G401.6 (cell line): Measurements from ENCODE around the gene OR6K3.
"Not testable (repeated sequence)": the region's sequence is repeated elsewhere in the genome, so short reads cannot be mapped to it uniquely, and the experiment has no call there.

Source experiments
- FAIRE-seq: peaks from 2 replicates; lab custom pipeline; 2012; peaks lifted over from hg19 to GRCh38; lab: Jason Lieb, UNC

Gene OR6K3, protein sequence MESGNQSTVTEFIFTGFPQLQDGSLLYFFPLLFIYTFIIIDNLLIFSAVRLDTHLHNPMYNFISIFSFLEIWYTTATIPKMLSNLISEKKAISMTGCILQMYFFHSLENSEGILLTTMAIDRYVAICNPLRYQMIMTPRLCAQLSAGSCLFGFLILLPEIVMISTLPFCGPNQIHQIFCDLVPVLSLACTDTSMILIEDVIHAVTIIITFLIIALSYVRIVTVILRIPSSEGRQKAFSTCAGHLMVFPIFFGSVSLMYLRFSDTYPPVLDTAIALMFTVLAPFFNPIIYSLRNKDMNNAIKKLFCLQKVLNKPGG

DNA sequence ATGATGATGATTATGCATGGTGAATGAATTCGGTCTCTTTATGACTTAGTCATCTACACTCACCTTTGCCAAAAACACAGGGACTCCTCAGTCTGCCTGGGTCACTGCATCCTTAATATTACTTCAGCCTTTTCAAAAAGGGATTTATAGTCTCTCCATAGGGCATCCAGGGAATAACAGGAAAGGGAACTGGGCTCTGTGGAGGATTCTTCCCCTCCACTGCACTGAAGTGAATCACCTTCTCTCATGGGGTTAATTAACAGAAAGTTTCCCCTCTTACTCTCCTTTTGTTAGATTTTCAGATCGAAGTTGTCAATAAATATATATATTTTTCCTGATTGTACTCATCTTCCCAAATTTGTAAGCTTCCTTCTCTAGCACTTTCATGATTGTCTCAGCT is at the start of gene OR6K3:
TSS of gene OR6K3 (minus strand) at position 101 of the 400 bp plus-strand sequence. CDS start 2,605 bp downstream, outside the sequence.
- no peak for FAIRE-seq

DNA sequence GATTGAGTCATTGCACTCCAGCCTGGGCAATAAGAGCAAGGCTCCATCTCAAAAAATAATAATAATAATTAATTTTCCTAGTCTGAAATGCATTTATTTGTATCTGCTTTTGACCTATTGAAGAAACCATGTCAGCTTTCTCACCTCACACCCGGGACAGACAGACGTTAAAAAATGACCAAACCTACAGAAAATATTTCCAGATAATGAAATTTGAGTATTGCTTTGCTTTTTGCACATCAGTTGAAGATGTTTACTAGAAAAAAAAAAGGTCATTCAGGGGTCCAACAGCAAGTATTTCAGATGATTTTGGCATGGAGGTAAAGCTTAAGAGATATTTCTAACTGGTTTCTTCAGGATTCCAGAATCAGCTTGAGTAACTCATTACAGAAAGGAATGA is 33.9 kb upstream of the OR6K3 start, which contains the start of gene OR6K6:
TSS of gene OR6K6 (plus strand) at position 301 of the 400 bp plus-strand sequence. CDS start 168 bp downstream, outside the sequence.
- no peak for FAIRE-seq

DNA sequence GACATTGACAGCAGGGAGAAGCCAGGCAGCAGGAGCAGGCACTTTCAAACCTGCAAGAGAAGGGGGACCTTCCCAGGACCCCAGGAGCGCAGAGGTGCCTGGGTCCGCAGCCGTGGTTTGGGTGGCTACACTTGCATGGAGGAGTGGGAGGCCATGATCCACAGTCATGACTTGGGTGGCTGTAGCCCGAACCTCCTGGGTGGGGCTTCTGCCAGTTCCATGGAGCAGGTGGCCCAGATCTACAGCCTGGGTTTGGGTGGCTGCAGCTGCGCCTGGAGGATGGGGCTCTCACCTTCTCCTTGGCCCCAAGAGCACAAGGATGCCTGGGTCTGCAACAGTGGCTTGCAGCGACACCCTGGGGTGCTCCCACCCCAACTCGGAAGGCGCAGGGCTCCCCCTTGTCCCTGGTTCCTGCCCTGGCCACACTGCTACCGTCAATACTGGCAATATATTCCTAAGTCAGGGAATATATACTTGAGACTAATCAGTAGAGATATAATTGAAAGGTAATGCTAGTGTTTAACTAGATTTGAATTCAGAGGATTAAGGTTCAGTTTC is 31.7 kb upstream of the OR6K3 start:
- FAIRE-seq = no peak

DNA sequence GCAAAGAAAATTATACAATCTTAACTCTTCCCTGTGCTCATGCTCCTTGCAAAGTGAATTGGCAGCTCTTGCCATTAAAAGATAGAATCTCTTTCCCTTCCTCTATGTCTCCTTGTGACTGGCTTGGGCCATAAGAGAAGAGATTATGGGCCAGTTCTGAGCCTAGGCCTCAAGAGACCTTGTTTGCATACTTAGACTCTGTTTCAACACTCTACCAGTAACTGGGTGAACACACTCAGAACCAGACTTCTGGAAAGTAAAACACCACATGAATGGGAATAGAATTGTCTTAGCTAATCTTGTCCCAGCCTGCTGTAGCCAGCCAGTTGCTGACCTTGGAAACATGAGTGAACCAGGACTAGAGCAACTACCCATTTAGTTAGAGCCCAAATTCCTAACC is 15.3 kb upstream of the OR6K3 start:
- FAIRE-seq = no peak

DNA sequence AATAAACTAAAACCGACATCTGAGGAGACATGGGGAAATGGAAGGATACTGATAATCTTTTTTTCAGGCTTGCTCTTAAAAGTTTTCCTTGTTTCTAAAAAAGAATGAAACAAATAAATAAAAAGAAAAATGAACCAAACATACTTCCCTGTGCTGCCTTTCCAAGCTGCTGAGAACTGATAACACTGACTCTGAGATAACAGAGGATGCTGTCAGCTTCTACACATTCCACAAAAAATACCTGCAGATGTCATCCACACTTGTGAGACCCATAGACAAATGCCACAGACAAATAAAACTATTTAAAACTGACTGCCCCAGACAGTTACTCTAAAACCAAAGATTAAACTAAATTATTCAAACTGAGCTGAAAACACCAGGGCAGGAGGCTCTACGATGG is 12.0 kb upstream of the OR6K3 start:
- no peak for FAIRE-seq

DNA sequence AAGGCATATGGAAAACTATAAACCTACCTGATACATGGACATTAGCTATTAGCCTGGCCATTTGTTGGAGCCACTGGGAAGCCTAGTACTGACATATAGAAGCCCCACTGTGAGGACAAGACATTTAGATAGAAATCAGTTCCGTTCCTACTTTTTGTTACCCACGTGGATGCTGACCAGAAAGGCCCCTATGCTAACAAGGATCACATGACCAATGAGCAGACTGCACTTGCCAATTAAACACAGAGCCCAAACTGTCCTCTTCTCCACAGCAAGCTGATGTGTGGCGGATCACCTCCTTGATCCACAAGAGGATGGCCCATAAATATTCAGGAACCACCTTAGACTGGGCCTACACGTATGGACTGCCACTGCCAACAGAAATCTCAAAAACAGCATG is 11.2 kb upstream of the OR6K3 start:
- FAIRE-seq = no peak

DNA sequence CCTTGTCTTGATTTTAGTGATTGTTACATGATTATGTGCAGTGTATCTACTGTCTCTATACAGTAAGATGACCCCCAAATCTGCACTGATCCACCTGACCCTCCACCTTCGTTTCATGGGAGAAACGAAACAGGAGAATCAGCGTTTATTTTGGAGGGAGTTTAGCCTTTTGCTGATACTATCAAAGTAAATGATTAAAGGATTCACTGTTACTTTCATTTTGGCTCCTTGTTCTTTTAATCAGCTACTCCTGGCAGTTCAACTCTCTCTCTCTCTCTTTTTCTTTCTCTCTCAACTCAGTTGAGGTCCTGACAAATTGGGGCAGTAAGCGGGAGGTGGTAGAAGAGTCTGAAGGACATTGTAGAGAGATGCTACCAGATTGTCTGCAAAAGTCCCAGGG is 9.9 kb upstream of the OR6K3 start:
- no peak for FAIRE-seq

DNA sequence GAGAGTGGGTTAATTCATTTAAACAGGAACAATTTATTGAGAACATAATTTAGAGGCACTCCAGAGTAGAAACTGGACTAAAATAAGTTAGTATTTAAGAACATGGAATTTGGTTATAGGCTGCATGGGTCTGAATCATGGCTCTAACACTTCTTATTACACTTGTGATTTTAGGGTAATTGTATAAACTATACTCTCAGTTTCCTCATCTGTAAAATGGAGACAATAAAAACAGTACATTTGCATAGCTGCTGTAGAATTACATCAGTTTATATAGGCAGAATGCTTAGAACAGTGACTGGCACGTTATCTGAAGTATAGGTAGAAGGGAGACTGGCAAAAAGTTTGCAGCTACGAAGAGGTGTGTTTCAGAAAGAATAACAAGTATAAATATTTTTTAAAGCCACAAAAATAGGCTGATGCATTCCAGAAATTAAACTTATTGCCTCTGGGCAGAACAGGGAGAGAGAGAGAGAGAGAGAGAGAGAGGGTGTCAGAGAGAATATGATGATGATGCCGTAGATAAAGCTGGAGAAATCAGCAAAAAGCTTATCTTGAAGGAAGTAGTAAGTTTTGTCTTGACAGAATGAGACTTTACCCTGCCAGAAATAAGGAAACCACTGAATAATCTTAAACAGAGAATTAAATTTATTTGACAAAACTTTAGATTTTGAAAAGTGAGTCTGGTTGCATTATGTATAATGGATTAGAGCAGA is 8.1 kb upstream of the OR6K3 start:
- no peak for FAIRE-seq

DNA sequence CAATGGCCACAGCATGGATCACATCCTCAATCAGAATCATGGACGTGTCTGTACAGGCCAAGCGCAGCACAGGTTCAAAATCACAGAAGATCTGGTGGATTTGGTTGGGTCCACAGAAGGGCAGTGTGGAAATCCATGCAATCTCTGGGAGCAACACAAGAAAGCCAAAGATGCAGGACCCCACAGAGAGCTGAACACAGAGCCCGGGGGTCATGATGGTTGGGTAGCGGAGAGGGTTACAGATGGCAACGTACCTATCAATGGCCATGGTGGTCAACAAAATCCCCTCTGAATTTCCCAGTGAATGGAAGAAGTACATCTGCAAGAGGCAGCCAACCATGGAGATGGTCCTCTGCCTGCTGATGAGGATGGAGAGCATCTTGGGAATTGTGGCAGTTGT is 3.9 kb upstream of the OR6K3 start:
- FAIRE-seq = no peak

DNA sequence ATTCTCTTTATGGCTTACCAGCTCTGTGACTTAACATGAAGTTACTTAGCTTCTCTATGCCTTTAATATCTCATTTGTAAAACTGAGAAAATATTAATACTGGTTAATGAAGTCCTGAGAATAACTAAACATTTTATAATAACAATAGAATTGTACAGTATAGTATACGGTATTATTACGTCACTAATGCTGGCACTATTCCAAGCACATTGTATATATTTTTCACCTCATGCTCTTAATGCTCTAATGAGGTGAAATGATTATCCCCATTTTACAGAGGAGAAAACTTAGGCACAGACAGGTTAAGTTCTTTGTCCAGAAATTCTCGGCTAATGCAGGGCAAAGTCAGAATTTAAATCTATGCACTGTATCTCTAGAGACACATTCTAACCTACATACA is 856 bp downstream of the OR6K3 start:
- FAIRE-seq = no peak

DNA sequence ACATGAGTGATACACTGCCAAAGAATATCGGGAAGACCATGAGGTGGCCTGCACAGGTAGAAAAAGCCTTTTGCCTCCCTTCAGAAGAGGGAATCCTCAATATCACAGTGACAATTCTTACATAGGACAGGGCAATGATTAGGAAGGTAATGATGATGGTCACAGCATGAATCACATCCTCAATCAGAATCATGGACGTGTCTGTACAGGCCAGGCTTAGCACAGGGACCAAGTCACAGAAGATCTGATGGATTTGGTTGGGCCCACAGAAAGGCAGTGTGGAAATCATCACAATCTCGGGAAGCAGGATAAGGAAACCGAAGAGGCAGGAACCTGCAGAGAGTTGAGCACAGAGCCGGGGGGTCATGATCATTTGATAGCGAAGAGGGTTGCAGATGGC is 3.2 kb downstream of the OR6K3 start:
- FAIRE-seq = no peak

DNA sequence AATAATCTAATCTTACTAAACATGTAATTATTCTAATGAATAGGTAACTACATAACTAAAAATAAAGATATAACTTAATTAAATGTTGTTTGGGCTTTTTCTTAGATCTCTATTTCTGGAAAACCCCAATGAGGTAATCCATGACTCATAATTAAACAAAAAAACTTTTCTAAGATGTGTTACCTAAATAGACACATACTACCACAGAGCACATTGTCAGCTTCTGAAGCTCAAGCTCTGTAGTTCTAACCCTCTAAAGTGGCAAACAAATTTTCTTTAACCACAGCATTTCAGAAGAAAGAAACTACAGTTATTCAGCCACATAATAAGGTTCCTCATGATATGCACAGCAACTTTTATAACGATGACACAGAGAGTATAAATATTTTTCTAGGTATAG is 4.2 kb downstream of the OR6K3 start:
- FAIRE-seq = no peak

DNA sequence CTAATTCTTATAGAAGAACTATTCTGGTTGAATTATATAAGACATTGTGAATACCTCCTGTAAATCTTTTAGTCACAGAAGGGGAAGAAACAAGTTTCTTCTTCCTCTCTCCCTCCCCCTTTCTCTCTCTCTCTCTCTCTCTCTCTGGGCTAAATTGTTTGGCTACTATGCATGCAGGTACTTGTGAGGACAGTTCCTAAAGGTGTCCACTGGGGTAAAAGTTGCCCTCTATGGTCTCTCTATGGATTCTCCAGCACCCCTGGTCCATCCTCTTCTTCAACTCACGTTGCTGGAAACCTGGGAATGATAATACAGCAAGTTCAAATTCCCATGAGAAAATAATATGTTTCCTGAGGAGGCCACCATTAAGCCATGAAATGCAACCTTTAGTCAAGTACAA is 5.8 kb downstream of the OR6K3 start:
- no peak for FAIRE-seq

DNA sequence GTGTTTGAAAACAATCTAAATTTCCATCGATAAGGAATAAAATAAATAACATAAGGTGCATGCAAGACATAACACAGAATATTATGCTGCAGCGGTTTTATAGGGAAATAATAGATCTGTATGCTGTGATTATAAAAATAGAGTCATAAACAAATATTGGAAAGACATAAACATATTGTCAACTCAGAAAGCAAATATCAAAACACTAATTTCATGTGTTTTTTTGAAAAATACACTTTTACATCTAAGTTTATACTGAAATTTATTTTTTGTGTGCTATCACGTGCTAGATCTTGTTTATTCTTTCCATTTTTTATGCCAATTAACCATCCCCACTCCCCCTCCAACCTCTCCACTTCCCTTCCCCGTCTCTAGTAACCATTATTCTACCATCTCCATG is 9.4 kb downstream of the OR6K3 start:
- FAIRE-seq = no peak

DNA sequence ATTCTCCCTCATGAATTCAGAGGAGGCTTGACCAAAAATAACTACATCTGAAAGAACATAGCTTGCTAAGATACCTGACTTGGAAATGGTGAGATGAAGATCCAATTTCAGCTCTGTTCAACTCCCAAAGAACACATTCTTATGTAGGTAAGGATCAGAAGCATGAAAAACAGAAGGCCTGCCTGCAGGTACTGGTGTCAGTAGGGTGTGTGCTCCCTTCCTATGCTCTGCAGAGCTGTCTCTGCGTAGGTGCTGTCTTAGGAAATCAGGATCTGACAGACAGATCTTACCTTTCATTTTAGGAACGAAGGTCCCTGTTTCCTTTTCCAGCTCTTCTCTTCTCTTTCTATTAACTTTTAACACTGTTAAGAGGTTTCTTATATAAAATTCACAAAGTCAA is 14.4 kb downstream of the OR6K3 start:
- no peak for FAIRE-seq

DNA sequence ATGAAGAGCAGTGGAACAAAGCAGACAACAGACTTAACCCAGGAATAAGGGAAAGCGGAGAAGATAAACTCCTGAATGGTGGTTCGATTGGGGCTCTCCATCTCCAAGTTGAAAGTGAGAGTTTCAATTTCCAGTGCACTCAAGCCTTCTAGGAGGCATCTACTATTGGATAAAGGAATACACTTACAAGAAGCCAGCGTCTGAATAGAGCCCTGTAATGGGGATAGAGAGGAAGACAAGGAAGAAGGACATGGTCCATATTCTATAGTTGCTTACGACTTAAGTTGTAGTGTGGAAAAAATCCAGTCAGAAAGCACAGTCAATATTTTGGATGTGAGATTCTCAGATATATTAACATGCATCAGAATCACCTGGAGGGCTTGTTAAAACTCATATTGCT is 20.0 kb downstream of the OR6K3 start, which contains the start of gene OR6K2:
TSS of gene OR6K2 (minus strand) at position 101 of the 400 bp plus-strand sequence. CDS start at position 101, 0 bp downstream.
- FAIRE-seq = no peak

DNA sequence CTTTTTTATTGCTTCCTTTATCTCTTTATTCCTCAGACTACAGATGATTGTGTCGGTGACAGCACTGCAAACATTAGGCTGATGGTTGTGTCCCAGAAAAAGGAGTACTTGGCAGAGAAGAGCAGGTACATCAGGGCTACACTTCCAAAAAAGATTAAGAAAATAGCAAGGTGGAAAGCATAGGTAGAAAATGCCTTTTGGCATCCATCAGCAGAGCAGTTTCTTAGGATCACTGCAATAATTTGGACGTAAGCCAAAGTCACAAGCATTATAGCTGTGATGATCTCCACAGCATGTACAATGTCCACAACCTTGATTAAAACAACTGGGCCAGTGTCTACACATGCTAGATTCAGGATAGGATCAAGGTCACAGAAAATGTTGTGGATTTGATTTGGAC is 25.9 kb downstream of the OR6K3 start:
- FAIRE-seq = no peak

DNA sequence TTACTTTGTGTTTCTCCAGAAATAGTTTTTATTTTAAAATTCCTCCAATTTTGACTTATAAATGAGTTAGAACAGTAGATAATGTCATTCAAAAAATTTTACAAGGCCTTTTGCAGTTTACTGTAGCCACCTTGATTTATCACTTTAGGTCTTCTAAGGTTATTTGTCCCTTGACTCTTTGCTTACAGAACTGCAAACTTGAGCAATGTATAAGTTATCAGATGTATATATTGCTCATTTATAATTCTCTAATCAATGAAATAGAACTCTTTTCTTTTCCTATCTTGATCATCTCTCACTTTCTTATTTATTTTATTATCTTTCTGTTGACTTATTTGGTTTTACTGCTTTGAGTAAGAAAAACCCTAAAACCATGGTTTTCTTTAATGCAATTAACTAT is 28.2 kb downstream of the OR6K3 start:
- no peak for FAIRE-seq

DNA sequence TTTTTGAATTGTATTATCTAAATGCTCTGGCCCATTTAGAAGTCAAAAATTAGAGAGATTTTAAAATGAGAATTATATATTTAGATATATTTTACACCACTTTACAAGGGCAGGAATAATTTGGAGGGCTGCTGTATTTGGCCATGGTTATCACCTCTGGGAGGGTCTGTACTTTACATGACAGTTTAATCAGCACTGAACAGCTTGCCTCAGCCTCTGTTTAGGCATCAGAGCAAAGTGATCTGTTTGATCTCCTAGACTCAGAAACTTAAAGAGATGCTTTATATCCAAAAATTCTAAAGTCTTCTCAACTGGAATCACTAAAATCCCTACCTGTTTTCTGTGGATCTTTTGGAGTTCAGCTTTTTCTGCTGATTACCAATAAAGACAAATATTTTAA is 28.6 kb downstream of the OR6K3 start:
- FAIRE-seq = no peak

DNA sequence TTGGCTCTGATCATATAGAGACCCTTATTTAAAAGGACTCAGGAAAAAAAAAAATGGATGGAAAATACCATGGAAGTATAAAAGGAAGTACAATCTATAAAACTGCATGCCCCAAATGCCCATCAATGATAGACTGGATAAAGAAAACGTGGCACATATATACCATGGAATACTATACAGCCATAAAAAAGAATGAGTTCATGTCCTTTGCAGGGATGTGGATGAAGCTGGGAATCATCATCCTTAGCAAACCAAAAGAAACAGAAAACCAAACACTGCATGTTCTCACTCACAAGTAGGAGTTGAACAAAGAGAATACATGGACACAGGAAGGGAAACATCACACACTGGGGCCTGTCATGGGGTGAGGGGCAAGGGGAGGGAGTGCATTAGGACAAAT is 29.4 kb downstream of the OR6K3 start:
- not testable (repeated sequence) for FAIRE-seq

DNA sequence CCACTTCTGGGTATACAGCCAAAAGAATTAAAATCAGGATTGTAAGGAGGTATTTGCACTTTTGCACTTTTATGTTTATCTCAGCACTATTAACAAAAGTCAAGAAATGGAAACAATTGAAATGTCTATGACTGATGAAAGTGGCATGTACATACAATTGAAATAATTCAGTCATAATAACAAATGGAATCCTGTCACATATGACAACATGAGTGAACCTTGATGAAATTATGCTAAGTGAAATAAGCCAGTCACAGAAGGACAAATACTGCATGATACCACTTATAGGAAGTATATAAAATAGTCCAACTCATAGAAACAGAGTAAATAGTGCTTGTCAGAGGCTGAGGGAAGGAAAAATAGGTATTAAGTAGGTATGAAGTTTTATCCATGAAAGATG is 30.6 kb downstream of the OR6K3 start:
- FAIRE-seq = no peak

DNA sequence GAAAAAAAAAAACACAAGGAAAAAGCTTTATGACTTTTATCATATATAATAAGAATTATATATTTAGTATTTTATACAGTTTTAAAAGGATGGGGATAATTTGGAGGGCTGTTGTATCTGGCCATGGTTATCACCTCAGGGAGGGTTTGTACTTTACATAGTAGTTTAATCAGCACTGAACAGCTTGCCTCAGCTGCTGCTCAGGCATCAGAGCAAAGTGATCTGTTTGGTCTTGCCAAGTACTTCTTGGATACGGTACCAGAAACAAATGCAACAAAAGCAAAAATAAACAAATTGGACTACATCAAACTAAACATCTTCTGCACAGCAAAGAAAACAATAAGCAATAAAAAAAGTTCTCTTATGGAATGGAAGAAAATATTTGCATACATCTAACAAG is 31.4 kb downstream of the OR6K3 start:
- FAIRE-seq = no peak

DNA sequence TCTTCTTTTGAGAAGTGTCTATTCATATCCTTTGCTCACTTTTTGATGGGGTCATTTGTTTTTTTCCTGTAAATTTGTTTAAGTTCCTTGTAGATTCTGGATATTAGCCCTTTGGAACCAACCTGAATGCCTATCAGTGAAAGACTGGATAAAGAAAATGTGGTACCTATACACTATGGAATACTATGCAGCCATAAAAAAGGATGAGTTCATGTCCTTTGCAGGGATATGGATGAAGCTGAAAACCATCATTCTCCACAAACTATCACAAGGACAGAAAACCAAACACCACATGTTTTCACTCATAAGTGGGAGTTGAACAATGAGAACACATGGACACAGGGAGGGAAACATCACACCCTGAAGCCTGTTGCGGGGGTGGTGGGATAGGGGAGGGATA is 32.2 kb downstream of the OR6K3 start:
- FAIRE-seq = not testable (repeated sequence)

DNA sequence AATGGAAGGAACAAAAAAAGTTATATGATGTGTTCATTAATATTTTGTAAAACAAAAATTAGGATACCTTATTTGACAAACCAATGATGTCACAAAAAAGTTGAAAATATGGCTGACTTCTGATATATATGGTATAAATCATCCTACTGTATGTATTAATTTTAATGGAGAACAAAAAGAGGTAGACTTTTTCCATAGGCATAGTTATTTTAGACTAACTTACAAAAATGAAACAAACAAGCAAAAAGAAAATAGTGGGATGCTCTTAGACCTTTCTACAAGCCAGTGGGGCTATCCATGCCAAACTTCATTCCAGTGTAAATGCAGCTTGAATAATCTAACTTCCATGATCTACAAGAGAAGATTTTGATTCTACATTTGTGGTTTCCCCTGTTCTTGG is 33.5 kb downstream of the OR6K3 start:
- no peak for FAIRE-seq
